Smooth muscle cell (in vitro differentiated cells): ENCODE measurements around the gene ZFYVE19. TPM values are rescaled to one million over a fixed set of nuclear protein-coding genes. Genes with fewer than 3 reads are reported as not detected.
A peak's percentile ranks its signal among the peaks of the same experiment; 100 is the strongest.

Experiments
- DNase-seq: peaks from one replicate; lab custom pipeline; 2025; ENCODE audit not compliant: unreplicated experiment; lab: John Stamatoyannopoulos, UW
- H2AFZ ChIP-seq: fragments of 200-600 bp; sonication (generic); 2 replicates; pipeline ENCODE4 v1.6.0; 2016; ENCODE audit warnings: antibody characterized with exemption, low read depth, mild to moderate bottlenecking
- H3F3A ChIP-seq: fragments of 200-600 bp; sonication (generic); 2 replicates; pipeline ENCODE4 v1.6.0; 2017; ENCODE audit warnings: antibody characterized with exemption, low read depth
- H3K27ac ChIP-seq: fragments of 200-600 bp; sonication (generic); 2 replicates; pipeline ENCODE4 v1.5.1; 2016; ENCODE audit warnings: low read depth, mild to moderate bottlenecking
- H3K27me3 ChIP-seq: fragments of 200-600 bp; sonication (generic); 2 replicates; pipeline ENCODE4 v1.6.1; 2016; ENCODE audit warnings: low read depth, mild to moderate bottlenecking
- H3K36me3 ChIP-seq: fragments of 200-600 bp; sonication (generic); 2 replicates; pipeline ENCODE4 v1.5.1; 2016; ENCODE audit warnings: low read depth
- H3K4me1 ChIP-seq: fragments of 200-600 bp; sonication (generic); 2 replicates; pipeline ENCODE4 v1.5.1; 2016; ENCODE audit warnings: low read depth
- H3K4me2 ChIP-seq: fragments of 200-600 bp; sonication (generic); 2 replicates; pipeline ENCODE4 v1.6.0; 2016; ENCODE audit warnings: mild to moderate bottlenecking
- H3K4me3 ChIP-seq: fragments of 200-600 bp; sonication (generic); 2 replicates; pipeline ENCODE4 v1.5.1; 2016; ENCODE audit warnings: mild to moderate bottlenecking
- H3K79me2 ChIP-seq: fragments of 200-600 bp; sonication (generic); 2 replicates; pipeline ENCODE4 v1.6.0; 2016; ENCODE audit warnings: low read depth, mild to moderate bottlenecking
- H3K9ac ChIP-seq: fragments of 200-600 bp; sonication (generic); 2 replicates; pipeline ENCODE4 v1.6.0; 2016; ENCODE audit warnings: low read depth
- H3K9me3 ChIP-seq: fragments of 200-600 bp; sonication (generic); replicated peaks from 2 replicates; pipeline ENCODE4 v1.5.1; 2016; ENCODE audit warnings: low read depth
- H4K20me1 ChIP-seq: fragments of 200-600 bp; sonication (generic); 2 replicates; pipeline ENCODE4 v1.6.0; 2016; ENCODE audit warnings: low read depth
- CTCF ChIP-seq: fragments of 200-600 bp; sonication (generic); IDR thresholded peaks from 2 replicates; pipeline ENCODE4 v1.5.1; 2017; ENCODE audit warnings: borderline replicate concordance, mild to moderate bottlenecking, antibody characterized with exemption; ENCODE audit not compliant: insufficient read depth, poor library complexity, severe bottlenecking
- WGBS: methylation state at CpG from one replicate; pipeline ENCODE4 v1.1.7; 2016; ENCODE audit warnings: low lambda C conversion rate; 5-methylcytosine and 5-hydroxymethylcytosine counted together
- polyA plus RNA-seq: library from polyadenylated mRNA; unstranded; fragments of >200 nt; fragmentation: Nextera tagmentation; extraction: Ambion mirVana; gene quantifications from 2 replicates; pipeline ENCODE4 v1.2.1, GENCODE V29; 2016
- total RNA-seq: library from RNA; depleted of rRNA; stranded (reverse); fragments of >200 nt; gene quantifications from 2 replicates; pipeline ENCODE4 v1.2.3, GENCODE V29; 2014

Gene ZFYVE19
- total and polyA plus RNA-seq, 2 experiments from 2014 or later: 16.5 to 30.1 TPM

GRCh38 chr15:40782609-40783227 is 24.2 kb upstream of the ZFYVE19 start:
- H3K79me2 ChIP-seq: peaks cover 10% of the 10 kb centered on the region
- H4K20me1 ChIP-seq: peaks cover 68% of the 10 kb centered on the region
- no peak overlapping the region for H3K9ac ChIP-seq
- no peak overlapping the region for H3K4me2 ChIP-seq
- no peak overlapping the region for H3K27ac ChIP-seq
- 84% methylated on average over 8 of the region's 8 CpGs for WGBS
- TF ChIP-seq CTCF: peak; percentile 49
- no peak for DNase-seq
- H3K4me3 ChIP-seq: no peak overlapping the region
- H3K36me3 ChIP-seq: peaks cover under 1% of the 10 kb centered on the region
- peaks cover 8% of the 10 kb centered on the region for H3K4me1 ChIP-seq
- no peak overlapping the region for H2AFZ ChIP-seq
- no peaks in the 10 kb centered on the region for H3K9me3 ChIP-seq
- no peaks in the 10 kb centered on the region for H3K27me3 ChIP-seq
- no peaks in the 10 kb centered on the region for H3F3A ChIP-seq

GRCh38 chr15:40785164-40785563 is 21.7 kb upstream of the ZFYVE19 start:
- Histone ChIP-seq H3K79me2 (peaks cover 18% of the 10 kb centered on the region), H3F3A (no peaks in the 10 kb centered on the region), H3K9ac (no peak overlapping the region), H3K36me3 (no peaks in the 10 kb centered on the region), H3K27me3 (no peaks in the 10 kb centered on the region), H3K27ac (peak overlapping the region; percentile 2), H3K4me1 (peaks cover 12% of the 10 kb centered on the region), H4K20me1 (peaks cover 77% of the 10 kb centered on the region), H3K4me2 (no peak overlapping the region), H3K9me3 (no peaks in the 10 kb centered on the region), H2AFZ (no peak overlapping the region), H3K4me3 (no peak overlapping the region)
- 89% methylated on average over 3 of the region's 3 CpGs for WGBS
- no peak for DNase-seq
- TF ChIP-seq CTCF: peak; percentile 6

GRCh38 chr15:40785814-40786213 is 21.1 kb upstream of the ZFYVE19 start:
- no peak for DNase-seq
- Histone ChIP-seq H3F3A (no peaks in the 10 kb centered on the region), H3K9ac (no peak overlapping the region), H3K27me3 (no peaks in the 10 kb centered on the region), H3K4me2 (no peak overlapping the region), H3K36me3 (no peaks in the 10 kb centered on the region), H3K4me1 (peaks cover 12% of the 10 kb centered on the region), H4K20me1 (peaks cover 77% of the 10 kb centered on the region), H3K27ac (peak overlapping the region; percentile 48), H2AFZ (no peak overlapping the region), H3K9me3 (no peaks in the 10 kb centered on the region), H3K79me2 (peaks cover 18% of the 10 kb centered on the region), H3K4me3 (no peak overlapping the region)
- WGBS: 74% methylated on average over 2 of the region's 2 CpGs
- TF ChIP-seq CTCF: no peak

- Histone ChIP-seq H4K20me1 (peaks cover 65% of the 10 kb centered on the region), H3K4me1 (peaks cover 12% of the 10 kb centered on the region), H3K27me3 (no peaks in the 10 kb centered on the region), H3K27ac (peak overlapping the region; percentile 48), H3K9me3 (no peaks in the 10 kb centered on the region), H3K36me3 (no peaks in the 10 kb centered on the region), H3K4me3 (no peak overlapping the region), H3K79me2 (peaks cover 26% of the 10 kb centered on the region), H3K4me2 (peak overlapping the region; percentile 12), H3K9ac (no peak overlapping the region), H3F3A (no peaks in the 10 kb centered on the region), H2AFZ (no peak overlapping the region)
- no peak for DNase-seq
- WGBS: 35% methylated on average over 4 of the region's 4 CpGs
- no peak for TF ChIP-seq CTCF
Measured at GRCh38 chr15:40787344-40787841, 19.5 kb upstream of the ZFYVE19 start.
